ENCODE results near the gene CNNM3.

DNA sequence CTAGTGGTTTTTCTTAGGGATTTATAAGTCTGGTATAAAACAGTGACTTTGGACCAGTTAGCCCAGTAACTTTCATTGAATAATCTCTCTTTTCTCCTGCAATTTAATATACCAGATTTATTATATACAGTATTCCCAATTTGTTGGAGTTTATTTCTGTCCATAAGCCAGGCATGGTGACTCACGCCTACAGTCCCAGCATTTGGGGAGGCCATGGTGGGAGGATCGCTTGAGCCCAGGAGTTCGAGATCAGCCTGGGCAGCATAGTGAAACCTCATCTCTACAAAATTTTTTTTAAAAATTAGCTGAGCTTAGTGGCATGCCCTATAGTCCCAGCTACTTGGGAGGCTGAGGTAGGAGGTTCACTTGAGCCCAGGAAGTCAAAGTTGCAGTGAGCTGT lies 28.7 kb upstream of the CNNM3 start:
- TF ChIP-seq, protein P1, sequence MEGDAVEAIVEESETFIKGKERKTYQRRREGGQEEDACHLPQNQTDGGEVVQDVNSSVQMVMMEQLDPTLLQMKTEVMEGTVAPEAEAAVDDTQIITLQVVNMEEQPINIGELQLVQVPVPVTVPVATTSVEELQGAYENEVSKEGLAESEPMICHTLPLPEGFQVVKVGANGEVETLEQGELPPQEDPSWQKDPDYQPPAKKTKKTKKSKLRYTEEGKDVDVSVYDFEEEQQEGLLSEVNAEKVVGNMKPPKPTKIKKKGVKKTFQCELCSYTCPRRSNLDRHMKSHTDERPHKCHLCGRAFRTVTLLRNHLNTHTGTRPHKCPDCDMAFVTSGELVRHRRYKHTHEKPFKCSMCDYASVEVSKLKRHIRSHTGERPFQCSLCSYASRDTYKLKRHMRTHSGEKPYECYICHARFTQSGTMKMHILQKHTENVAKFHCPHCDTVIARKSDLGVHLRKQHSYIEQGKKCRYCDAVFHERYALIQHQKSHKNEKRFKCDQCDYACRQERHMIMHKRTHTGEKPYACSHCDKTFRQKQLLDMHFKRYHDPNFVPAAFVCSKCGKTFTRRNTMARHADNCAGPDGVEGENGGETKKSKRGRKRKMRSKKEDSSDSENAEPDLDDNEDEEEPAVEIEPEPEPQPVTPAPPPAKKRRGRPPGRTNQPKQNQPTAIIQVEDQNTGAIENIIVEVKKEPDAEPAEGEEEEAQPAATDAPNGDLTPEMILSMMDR (IDR thresholded peaks at IDR 0.05), result no peak
- TF ChIP-seq POLR2A (IDR thresholded peaks at IDR 0.05), result no peak
- TF ChIP-seq POLR2AphosphoS5 (IDR thresholded peaks at IDR 0.05; ENCODE audit: insufficient read depth in 1 of 2, low read depth in 1 of 2), result no peak
